ENCODE data around the gene TRIM7. TPM values are rescaled to one million over a fixed set of nuclear protein-coding genes. Genes with fewer than 3 reads are reported as not detected.

Gene TRIM7
- total and polyA plus RNA-seq, 2 of the 4 experiments (the other 2 are of a cell fraction) = 0.54 to 1.0 TPM

DNA sequence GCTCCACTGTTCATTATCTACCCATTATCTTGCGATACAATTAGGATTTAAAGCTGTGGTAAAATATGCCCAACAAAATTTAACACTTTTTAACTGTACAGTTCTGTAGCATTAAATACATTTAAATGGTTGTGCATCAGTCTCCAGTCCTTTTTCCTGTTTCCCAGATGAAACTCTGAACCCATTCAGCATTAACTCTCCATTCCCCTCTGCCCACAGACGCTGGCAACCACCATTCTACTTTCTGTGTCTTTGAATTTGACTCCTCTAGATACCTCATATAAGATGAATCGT, 2.9 kb upstream of the TRIM7 start:
- in situ Hi-C loops (cut with MboI; ENCODE audit: low sequenced_read_pairs) (no loop called here), dilution Hi-C loops (cut with HindIII; ENCODE audit: low sequenced_read_pairs, unreplicated experiment) (no loop called here), intact Hi-C loops (cut with micrococcal nuclease) (loop anchor here (1.0 kb wide), 4 partner anchors 10 to 35 kb away; partner anchors contain the start of gene RACK1)
- H3K27ac ChIP-seq (ENCODE audit: insufficient read depth, low read length) = no peak overlapping the region
- H2BK15ac ChIP-seq (ENCODE audit: low read depth, low read length) = no peak overlapping the region
- no peaks in the 10 kb centered on the region for H3K79me1 ChIP-seq (ENCODE audit: low read depth in 1 of 2, low read length in 2 of 2)
- no CpG with 5 or more reads among the region's 3 CpGs for WGBS, 2 experiments (ENCODE audit: extremely low coverage in 2 of 2, insufficient read length in 1 of 2)
- no peak overlapping the region for H4K5ac ChIP-seq (ENCODE audit: low read depth, low read length)
- H3K23ac ChIP-seq (ENCODE audit: low read depth, low read length) = no peak overlapping the region
- DNase-seq (no peak), ATAC-seq (ENCODE audit: low read depth) (no peak)
- no peak overlapping the region for H3K4me3 ChIP-seq (ENCODE audit: insufficient read depth, low read depth, low read length)
- no peaks in the 10 kb centered on the region; the same call in none of the 2 replicates for H3K27me3 ChIP-seq (ENCODE audit: control insufficient read depth, insufficient read depth, low read length)
- ChIA-PET POLR2A (ENCODE audit: unreplicated experiment) (interaction anchor here (0.6 to 1.0 kb wide), 2 partner anchors 16 to 916 kb away, joined by 3 read pairs; partner anchors contain the start of gene TRIM41), CTCF (interaction anchor here (0.8 to 1.3 kb wide), 2 partner anchors 17 to 19 kb away, joined by 4 to 10 read pairs; no protein-coding TSS in a partner anchor)
- BruUV-seq (replicated peaks) = no TSS peak
- no peak overlapping the region for H2BK20ac ChIP-seq (ENCODE audit: low read depth, low read length)
- no peak overlapping the region for H2BK5ac ChIP-seq (ENCODE audit: low read depth, low read length, poor library complexity, severe bottlenecking)
- no peak overlapping the region for H2AK9ac ChIP-seq (replicated peaks; ENCODE audit: low read depth, low read length, poor library complexity)
- H2AK5ac ChIP-seq (ENCODE audit: low read depth, low read length) = no peak overlapping the region
- no peak overlapping the region for H4K91ac ChIP-seq (ENCODE audit: insufficient read depth, low read depth, low read length)
- no peaks in the 10 kb centered on the region for H3K9me3 ChIP-seq (ENCODE audit: control insufficient read depth, insufficient read depth, low read length)
- no peak overlapping the region for H3K4ac ChIP-seq (ENCODE audit: low read depth, low read length)
- H3K14ac ChIP-seq (replicated peaks; ENCODE audit: low read depth, low read length) = no peak overlapping the region
- no peak overlapping the region for H3K56ac ChIP-seq (ENCODE audit: extremely low read depth, insufficient read depth, low read length)
- H3K9ac ChIP-seq (ENCODE audit: low read depth, low read length) = no peak overlapping the region
- no peak overlapping the region for H2AFZ ChIP-seq (replicated peaks; ENCODE audit: low read length, poor library complexity)
- H3K18ac ChIP-seq (ENCODE audit: low read depth, low read length) = no peak overlapping the region
- H3K4me2 ChIP-seq (ENCODE audit: low read depth, low read length) = peak overlapping the region; percentile 15; the same call in 1 of the 2 replicates
- H2BK120ac ChIP-seq (ENCODE audit: low read depth, low read length) = no peak overlapping the region
- H3K4me1 ChIP-seq (ENCODE audit: control insufficient read depth, insufficient read depth, low read length) = peaks cover 4% of the 10 kb centered on the region; the same call in 1 of the 2 replicates
- no peaks in the 10 kb centered on the region for H3K36me3 ChIP-seq (ENCODE audit: control insufficient read depth, insufficient read depth, low read length)
- H3K9me1 ChIP-seq (ENCODE audit: insufficient read depth, low read length) = 0 out of 2 replicates have a peak, but pooled peaks cover 6% of the 10 kb centered on the region
- H4K20me1 ChIP-seq (ENCODE audit: insufficient read depth, low read length) = no peaks in the 10 kb centered on the region
- TF ChIP-seq RAD21 (IDR thresholded peaks at IDR 0.05; ENCODE audit: low read length) (no peak), FOS (IDR thresholded peaks at IDR 0.05; ENCODE audit: low read depth, low read length) (no peak), MXI1 (IDR thresholded peaks at IDR 0.05; ENCODE audit: borderline replicate concordance, low read depth, low read length) (no peak), NFE2L2 (IDR thresholded peaks at IDR 0.05; ENCODE audit: low read depth, low read length) (no peak), MAFK (IDR thresholded peaks at IDR 0.05; ENCODE audit: low read depth, low read length) (no peak), BHLHE40 (IDR thresholded peaks at IDR 0.05; ENCODE audit: low read depth, low read length) (no peak), RCOR1 (IDR thresholded peaks at IDR 0.05; ENCODE audit: insufficient replicate concordance, low read length) (no peak), MAZ (IDR thresholded peaks at IDR 0.05; ENCODE audit: borderline replicate concordance, low read depth, low read length) (no peak), RFX5 (IDR thresholded peaks at IDR 0.05; ENCODE audit: low read depth, low read length) (no peak)
- TF ChIP-seq, protein P1, sequence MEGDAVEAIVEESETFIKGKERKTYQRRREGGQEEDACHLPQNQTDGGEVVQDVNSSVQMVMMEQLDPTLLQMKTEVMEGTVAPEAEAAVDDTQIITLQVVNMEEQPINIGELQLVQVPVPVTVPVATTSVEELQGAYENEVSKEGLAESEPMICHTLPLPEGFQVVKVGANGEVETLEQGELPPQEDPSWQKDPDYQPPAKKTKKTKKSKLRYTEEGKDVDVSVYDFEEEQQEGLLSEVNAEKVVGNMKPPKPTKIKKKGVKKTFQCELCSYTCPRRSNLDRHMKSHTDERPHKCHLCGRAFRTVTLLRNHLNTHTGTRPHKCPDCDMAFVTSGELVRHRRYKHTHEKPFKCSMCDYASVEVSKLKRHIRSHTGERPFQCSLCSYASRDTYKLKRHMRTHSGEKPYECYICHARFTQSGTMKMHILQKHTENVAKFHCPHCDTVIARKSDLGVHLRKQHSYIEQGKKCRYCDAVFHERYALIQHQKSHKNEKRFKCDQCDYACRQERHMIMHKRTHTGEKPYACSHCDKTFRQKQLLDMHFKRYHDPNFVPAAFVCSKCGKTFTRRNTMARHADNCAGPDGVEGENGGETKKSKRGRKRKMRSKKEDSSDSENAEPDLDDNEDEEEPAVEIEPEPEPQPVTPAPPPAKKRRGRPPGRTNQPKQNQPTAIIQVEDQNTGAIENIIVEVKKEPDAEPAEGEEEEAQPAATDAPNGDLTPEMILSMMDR (conservative IDR thresholded peaks at IDR 0.05; ENCODE audit: low read depth, low read length) = no peak
- TF ChIP-seq, protein P2, sequence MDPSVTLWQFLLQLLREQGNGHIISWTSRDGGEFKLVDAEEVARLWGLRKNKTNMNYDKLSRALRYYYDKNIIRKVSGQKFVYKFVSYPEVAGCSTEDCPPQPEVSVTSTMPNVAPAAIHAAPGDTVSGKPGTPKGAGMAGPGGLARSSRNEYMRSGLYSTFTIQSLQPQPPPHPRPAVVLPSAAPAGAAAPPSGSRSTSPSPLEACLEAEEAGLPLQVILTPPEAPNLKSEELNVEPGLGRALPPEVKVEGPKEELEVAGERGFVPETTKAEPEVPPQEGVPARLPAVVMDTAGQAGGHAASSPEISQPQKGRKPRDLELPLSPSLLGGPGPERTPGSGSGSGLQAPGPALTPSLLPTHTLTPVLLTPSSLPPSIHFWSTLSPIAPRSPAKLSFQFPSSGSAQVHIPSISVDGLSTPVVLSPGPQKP (IDR thresholded peaks at IDR 0.05; ENCODE audit: borderline replicate concordance, low read depth, low read length) = no peak
- H4K8ac ChIP-seq (ENCODE audit: low read depth in 2 of 2, low read length in 2 of 2) = no peak overlapping the region

All from IMR-90 (cell line).